Panc1 (cell line): ENCODE results near the gene EIF2S3B. TPM values are rescaled to one million over a fixed set of nuclear protein-coding genes. Genes with fewer than 3 reads are reported as not detected.

Experiments
- ATAC-seq: fragments of 200-7000 bp; cut with Tn5 transposase; 2 replicates; pipeline ENCODE4 v1.9.1; 2020; ENCODE audit warnings: mild to moderate bottlenecking, moderate library complexity
- BruUV-seq: library from RNA; stranded (reverse); fragments of 400-500 nt; replicated peaks from 2 replicates; lab custom pipeline; 2021; lab: Mats Ljungman, UMichigan
- CTCF ChIA-PET: fragments of 300-600 bp; sonication (Branson Sonifier 250); formaldehyde crosslinking; loops from one replicate; lab custom pipeline; 2022; ENCODE audit warnings: antibody characterized with exemption; lab: Charles Lee
- POLR2A ChIA-PET: fragments of 300-600 bp; sonication (Branson Sonifier 250); formaldehyde crosslinking; loops from one replicate; lab custom pipeline; 2022; ENCODE audit warnings: antibody characterized with exemption; lab: Charles Lee
- DNase-seq: peaks from one replicate; pipeline ENCODE4 v3.0.0-alpha.2; 2010; ENCODE audit warnings: low read depth, low spot score
- H3K27ac ChIP-seq: 2 replicates; pipeline ENCODE4 v1.5.1; 2011; ENCODE audit warnings: mild to moderate bottlenecking, low read length, inconsistent platforms
- H3K27me3 ChIP-seq: fragments of 200-500 bp; sonication (Bioruptor generic); 2 replicates; pipeline ENCODE4 v1.6.0; 2014; ENCODE audit warnings: low read length, inconsistent platforms; ENCODE audit not compliant: control insufficient read depth, insufficient read depth
- H3K36me3 ChIP-seq: fragments of 200-500 bp; sonication (Bioruptor generic); 2 replicates; pipeline ENCODE4 v1.5.1; 2014; ENCODE audit warnings: inconsistent platforms, mild to moderate bottlenecking, low read length, moderate library complexity; ENCODE audit not compliant: control insufficient read depth, insufficient read depth
- H3K4me1 ChIP-seq: 2 replicates; pipeline ENCODE4 v1.5.1; 2011; ENCODE audit warnings: inconsistent platforms, mild to moderate bottlenecking, low read length, moderate library complexity; ENCODE audit not compliant: control insufficient read depth, insufficient read depth
- H3K4me3 ChIP-seq, 2 experiments: 2 replicates each; pipeline ENCODE4 v1.5.1; 2011 to 2012; ENCODE audit warnings: low read depth in 2 of 2, low read length in 2 of 2, mild to moderate bottlenecking in 2 of 2, inconsistent platforms in 1 of 2, moderate library complexity in 1 of 2
- H3K9me3 ChIP-seq: fragments of 200-500 bp; sonication (Bioruptor generic); 2 replicates; pipeline ENCODE4 v1.5.1; 2014; ENCODE audit warnings: low read depth, mild to moderate bottlenecking, inconsistent platforms, low read length, moderate library complexity; ENCODE audit not compliant: control insufficient read depth, insufficient read depth
- POLR2AphosphoS5 ChIP-seq: IDR thresholded peaks from 2 replicates; pipeline ENCODE4 v1.6.1; 2012; ENCODE audit warnings: mild to moderate bottlenecking, low read depth, low read length, moderate library complexity
- SIN3A ChIP-seq: IDR thresholded peaks from 2 replicates; pipeline ENCODE4 v1.6.1; 2012; ENCODE audit warnings: low read depth, mild to moderate bottlenecking, low read length, moderate library complexity, borderline replicate concordance; ENCODE audit not compliant: insufficient read depth
- TCF7L2 ChIP-seq: IDR thresholded peaks from 2 replicates; pipeline ENCODE4 v1.6.1; 2011; ENCODE audit warnings: mild to moderate bottlenecking, low read depth, low read length, inconsistent platforms
- in situ Hi-C: cut with HindIII; loops from 2 replicates; pipeline ENCODE4 v1.10.0; 2016; ENCODE audit warnings: low sequenced_read_pairs, low pct_unique_long_range_greater_than_20kb
- intact Hi-C: fragments of 100-400 bp; cut with micrococcal nuclease; formaldehyde crosslinking; loops from one replicate; pipeline ENCODE4 v1.10.0; 2022; ENCODE audit not compliant: unreplicated experiment
- total RNA-seq: library from RNA; stranded (reverse); gene quantifications from one replicate; pipeline ENCODE4 v1.2.1, GENCODE V29; 2021; ENCODE audit not compliant: unreplicated experiment
- TF ChIP-seq, protein P1 (sequence below): fragments of 450-650 bp; IDR thresholded peaks from 2 replicates; pipeline ENCODE4 v1.5.1; 2017; ENCODE audit warnings: mild to moderate bottlenecking
- TF ChIP-seq, protein P2 (sequence below), 2 experiments: IDR thresholded peaks; 2 replicates each; pipeline ENCODE4 v1.6.1; 2011 to 2012; ENCODE audit warnings: low read depth in 2 of 2, control low read depth in 1 of 2, low read length in 1 of 2, mild to moderate bottlenecking in 1 of 2, moderate library complexity in 1 of 2; ENCODE audit not compliant: insufficient read depth in 1 of 2

Gene EIF2S3B
- total RNA-seq, 1 experiment from 2014 or later, result 0.28 TPM

DNA sequence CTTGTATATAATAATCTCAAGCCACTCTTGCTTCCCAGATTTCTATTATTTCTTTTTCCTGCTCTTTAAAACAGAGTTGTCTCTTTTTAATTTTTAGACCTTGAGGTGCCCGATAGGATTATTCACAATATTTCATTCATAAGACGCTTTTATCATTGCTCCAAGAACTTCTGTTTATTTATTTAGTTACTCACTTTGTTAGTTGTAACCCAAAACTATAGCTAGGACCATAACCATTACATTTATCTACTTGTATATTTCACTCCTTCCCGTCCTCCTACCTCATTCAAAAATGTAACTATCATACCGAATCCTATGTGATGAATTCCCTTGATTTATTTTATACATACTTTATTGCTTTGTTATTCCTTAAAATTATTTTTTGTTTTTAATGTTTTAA, 7.1 kb downstream of the EIF2S3B start:
- H3K4me1 ChIP-seq, result no peaks in the 10 kb centered on the region
- BruUV-seq, result no TSS peak
- no peak for ATAC-seq
- no peak for DNase-seq
- no peaks in the 10 kb centered on the region for H3K9me3 ChIP-seq
- TF ChIP-seq SIN3A (no peak), TCF7L2 (no peak), POLR2AphosphoS5 (no peak)
- TF ChIP-seq, protein P1, sequence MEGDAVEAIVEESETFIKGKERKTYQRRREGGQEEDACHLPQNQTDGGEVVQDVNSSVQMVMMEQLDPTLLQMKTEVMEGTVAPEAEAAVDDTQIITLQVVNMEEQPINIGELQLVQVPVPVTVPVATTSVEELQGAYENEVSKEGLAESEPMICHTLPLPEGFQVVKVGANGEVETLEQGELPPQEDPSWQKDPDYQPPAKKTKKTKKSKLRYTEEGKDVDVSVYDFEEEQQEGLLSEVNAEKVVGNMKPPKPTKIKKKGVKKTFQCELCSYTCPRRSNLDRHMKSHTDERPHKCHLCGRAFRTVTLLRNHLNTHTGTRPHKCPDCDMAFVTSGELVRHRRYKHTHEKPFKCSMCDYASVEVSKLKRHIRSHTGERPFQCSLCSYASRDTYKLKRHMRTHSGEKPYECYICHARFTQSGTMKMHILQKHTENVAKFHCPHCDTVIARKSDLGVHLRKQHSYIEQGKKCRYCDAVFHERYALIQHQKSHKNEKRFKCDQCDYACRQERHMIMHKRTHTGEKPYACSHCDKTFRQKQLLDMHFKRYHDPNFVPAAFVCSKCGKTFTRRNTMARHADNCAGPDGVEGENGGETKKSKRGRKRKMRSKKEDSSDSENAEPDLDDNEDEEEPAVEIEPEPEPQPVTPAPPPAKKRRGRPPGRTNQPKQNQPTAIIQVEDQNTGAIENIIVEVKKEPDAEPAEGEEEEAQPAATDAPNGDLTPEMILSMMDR, result no peak
- TF ChIP-seq, protein P2, sequence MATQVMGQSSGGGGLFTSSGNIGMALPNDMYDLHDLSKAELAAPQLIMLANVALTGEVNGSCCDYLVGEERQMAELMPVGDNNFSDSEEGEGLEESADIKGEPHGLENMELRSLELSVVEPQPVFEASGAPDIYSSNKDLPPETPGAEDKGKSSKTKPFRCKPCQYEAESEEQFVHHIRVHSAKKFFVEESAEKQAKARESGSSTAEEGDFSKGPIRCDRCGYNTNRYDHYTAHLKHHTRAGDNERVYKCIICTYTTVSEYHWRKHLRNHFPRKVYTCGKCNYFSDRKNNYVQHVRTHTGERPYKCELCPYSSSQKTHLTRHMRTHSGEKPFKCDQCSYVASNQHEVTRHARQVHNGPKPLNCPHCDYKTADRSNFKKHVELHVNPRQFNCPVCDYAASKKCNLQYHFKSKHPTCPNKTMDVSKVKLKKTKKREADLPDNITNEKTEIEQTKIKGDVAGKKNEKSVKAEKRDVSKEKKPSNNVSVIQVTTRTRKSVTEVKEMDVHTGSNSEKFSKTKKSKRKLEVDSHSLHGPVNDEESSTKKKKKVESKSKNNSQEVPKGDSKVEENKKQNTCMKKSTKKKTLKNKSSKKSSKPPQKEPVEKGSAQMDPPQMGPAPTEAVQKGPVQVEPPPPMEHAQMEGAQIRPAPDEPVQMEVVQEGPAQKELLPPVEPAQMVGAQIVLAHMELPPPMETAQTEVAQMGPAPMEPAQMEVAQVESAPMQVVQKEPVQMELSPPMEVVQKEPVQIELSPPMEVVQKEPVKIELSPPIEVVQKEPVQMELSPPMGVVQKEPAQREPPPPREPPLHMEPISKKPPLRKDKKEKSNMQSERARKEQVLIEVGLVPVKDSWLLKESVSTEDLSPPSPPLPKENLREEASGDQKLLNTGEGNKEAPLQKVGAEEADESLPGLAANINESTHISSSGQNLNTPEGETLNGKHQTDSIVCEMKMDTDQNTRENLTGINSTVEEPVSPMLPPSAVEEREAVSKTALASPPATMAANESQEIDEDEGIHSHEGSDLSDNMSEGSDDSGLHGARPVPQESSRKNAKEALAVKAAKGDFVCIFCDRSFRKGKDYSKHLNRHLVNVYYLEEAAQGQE (IDR thresholded peaks at IDR 0.05; ENCODE audit: insufficient read depth in 1 of 2, low read depth in 2 of 2, low read length in 1 of 2), result no peak
- no peak overlapping the region for H3K4me3 ChIP-seq
- ChIA-PET CTCF (interaction anchor here (0.7 kb wide), 1 partner anchor 377 kb away, joined by 3 read pairs; no protein-coding TSS in a partner anchor), POLR2A (no interaction called here)
- H3K27ac ChIP-seq, result no peak overlapping the region
- no peaks in the 10 kb centered on the region for H3K27me3 ChIP-seq
- H3K36me3 ChIP-seq, result no peaks in the 10 kb centered on the region
- in situ Hi-C loops (no loop called here), intact Hi-C loops (no loop called here)

DNA sequence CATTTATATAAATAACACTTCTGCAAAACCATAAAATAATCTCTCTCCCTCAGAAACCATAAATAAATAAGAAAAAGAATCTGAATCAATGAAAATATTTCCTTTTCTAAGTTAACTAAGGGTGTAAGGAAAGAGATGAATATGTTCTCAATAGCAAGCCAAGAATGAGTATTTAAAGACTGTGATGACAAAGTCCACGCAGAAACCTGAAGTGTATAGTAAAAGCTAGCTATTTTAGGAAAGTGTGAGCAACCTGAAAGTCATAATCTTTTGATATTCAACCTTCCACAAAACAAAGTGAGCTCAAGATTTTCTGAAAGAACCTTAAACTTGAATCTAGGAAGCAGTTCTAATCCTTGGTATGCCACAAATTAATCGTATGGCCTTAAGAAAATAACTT, 15.9 kb downstream of the EIF2S3B start:
- Histone ChIP-seq H3K9me3 (no peaks in the 10 kb centered on the region), H3K36me3 (no peaks in the 10 kb centered on the region), H3K4me1 (no peaks in the 10 kb centered on the region), H3K4me3 (no peak overlapping the region), H3K27ac (no peak overlapping the region), H3K27me3 (no peaks in the 10 kb centered on the region)
- DNase-seq (no peak), ATAC-seq (no peak)
- POLR2A ChIA-PET, result no interaction called here
- CTCF ChIA-PET, result no interaction called here
- intact Hi-C loops, result no loop called here
- no TSS peak for BruUV-seq
- TF ChIP-seq SIN3A, result no peak
- TF ChIP-seq TCF7L2, result no peak
- TF ChIP-seq POLR2AphosphoS5, result no peak
- TF ChIP-seq, protein P2 (IDR thresholded peaks at IDR 0.05; ENCODE audit: insufficient read depth in 1 of 2, low read depth in 2 of 2, low read length in 1 of 2), result no peak
- TF ChIP-seq, protein P1, result no peak
- in situ Hi-C loops, result no loop called here
